PFSK-1 (cell line): ENCODE data around the gene DOCK4.

Experiments
- FOXP2 ChIP-seq: optimal IDR thresholded peaks from 2 replicates; pipeline ENCODE3; 2011; ENCODE audit warnings: borderline replicate concordance, control low read depth, inconsistent platforms; ENCODE audit not compliant: insufficient read depth; ENCODE audit errors: extremely low read length, extremely low read depth
- POLR2AphosphoS5 ChIP-seq: IDR thresholded peaks from 2 replicates; pipeline ENCODE4 v1.6.1; 2012; ENCODE audit warnings: low read depth, mild to moderate bottlenecking, control low read depth, low read length, moderate library complexity
- SIN3A ChIP-seq: IDR thresholded peaks from 2 replicates; pipeline ENCODE4 v1.6.1; 2012; ENCODE audit warnings: mild to moderate bottlenecking, low read length, moderate library complexity, borderline replicate concordance; ENCODE audit not compliant: insufficient read depth
- TAF1 ChIP-seq: IDR thresholded peaks from 2 replicates; pipeline ENCODE4 v1.6.1; 2012; ENCODE audit warnings: low read length, control low read depth, borderline replicate concordance; ENCODE audit not compliant: insufficient read depth
- TF ChIP-seq, protein P1 (sequence below), 2 experiments: IDR thresholded peaks; 2 replicates each; pipeline versions ENCODE4 v1.6.1 to v1.8.0; 2011 to 2012; ENCODE audit warnings: low read depth in 2 of 2, low read length in 2 of 2, control low read depth in 1 of 2, inconsistent platforms in 1 of 2, mild to moderate bottlenecking in 1 of 2, moderate library complexity in 1 of 2; ENCODE audit not compliant: insufficient read depth in 1 of 2

DNA sequence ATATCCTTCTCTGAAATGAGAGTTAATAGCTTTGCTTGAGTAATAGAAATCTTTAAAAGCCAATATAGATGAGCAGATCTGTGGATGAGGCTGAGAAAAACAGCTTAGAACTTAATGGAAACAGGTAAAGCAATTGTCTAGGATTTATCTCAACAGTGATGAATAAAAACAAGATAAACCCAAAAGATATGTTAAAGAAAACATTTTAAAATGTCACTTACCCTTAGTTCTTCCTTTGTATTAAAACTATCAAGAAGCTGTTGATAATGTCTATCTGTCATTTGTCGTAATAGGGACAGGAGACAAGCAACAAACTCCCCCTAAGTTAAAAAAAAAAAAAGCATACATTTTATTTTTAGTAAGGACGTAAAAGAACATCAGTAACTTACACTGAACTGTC is 371.8 kb downstream of the DOCK4 start:
- TF ChIP-seq TAF1 (no peak), POLR2AphosphoS5 (no peak), SIN3A (no peak), FOXP2 (no peak)
- TF ChIP-seq, protein P1, sequence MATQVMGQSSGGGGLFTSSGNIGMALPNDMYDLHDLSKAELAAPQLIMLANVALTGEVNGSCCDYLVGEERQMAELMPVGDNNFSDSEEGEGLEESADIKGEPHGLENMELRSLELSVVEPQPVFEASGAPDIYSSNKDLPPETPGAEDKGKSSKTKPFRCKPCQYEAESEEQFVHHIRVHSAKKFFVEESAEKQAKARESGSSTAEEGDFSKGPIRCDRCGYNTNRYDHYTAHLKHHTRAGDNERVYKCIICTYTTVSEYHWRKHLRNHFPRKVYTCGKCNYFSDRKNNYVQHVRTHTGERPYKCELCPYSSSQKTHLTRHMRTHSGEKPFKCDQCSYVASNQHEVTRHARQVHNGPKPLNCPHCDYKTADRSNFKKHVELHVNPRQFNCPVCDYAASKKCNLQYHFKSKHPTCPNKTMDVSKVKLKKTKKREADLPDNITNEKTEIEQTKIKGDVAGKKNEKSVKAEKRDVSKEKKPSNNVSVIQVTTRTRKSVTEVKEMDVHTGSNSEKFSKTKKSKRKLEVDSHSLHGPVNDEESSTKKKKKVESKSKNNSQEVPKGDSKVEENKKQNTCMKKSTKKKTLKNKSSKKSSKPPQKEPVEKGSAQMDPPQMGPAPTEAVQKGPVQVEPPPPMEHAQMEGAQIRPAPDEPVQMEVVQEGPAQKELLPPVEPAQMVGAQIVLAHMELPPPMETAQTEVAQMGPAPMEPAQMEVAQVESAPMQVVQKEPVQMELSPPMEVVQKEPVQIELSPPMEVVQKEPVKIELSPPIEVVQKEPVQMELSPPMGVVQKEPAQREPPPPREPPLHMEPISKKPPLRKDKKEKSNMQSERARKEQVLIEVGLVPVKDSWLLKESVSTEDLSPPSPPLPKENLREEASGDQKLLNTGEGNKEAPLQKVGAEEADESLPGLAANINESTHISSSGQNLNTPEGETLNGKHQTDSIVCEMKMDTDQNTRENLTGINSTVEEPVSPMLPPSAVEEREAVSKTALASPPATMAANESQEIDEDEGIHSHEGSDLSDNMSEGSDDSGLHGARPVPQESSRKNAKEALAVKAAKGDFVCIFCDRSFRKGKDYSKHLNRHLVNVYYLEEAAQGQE (IDR thresholded peaks at IDR 0.05; ENCODE audit: insufficient read depth in 1 of 2, low read depth in 2 of 2, low read length in 2 of 2), result no peak
